GM21447 (cell line): ENCODE data around the gene NGDN.
"Not testable (repeated sequence)": the region's sequence is repeated elsewhere in the genome, so short reads cannot be mapped to it uniquely, and the experiment has no call there.

Experiments used
- ATAC-seq: cut with Tn5 transposase; IDR thresholded peaks from one replicate; pipeline ENCODE4 v1.9.1; 2021; ENCODE audit not compliant: unreplicated experiment

NGDN gene

DNA sequence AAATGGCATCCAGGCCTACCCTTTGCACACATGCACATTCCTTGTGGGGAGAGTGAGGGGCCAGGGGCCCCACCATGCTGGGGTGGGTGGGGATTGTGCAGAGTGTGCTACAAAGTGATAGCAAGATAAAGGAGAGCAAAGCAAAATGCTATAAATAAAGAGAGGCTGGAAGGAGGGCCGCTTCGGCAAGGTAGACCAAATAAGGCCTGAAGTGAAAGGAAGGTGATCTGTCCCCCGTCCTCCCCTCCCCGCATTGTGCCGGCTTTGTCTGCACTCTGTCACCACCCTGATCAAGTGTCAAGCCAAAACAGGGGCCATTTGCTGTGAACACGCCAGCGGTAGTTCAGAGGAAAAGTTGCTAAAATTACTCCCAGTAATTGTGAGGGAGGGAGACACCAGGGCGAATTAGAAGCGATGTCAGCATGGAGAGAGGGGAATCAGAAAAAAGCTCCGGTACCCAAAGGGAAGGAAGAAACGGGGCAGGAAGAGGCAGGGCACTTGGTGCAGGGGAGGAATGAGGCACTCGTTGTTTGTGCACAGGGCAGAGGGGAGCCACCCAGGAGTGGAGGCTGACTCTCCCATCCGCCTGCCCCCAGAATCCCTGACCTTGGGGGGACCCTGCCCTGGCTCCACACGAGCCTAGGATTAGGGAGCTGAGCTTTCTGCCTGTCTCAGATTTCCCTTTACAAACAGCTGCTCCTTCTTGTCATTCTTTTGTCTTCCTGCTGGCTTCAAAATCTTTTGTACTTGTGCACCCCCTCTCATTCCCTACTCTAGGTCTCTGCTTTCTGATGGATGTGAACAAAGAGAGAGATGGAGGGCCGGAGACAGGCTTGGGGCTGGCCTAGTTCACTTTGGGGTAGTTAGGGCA lies 31.2 kb upstream of the NGDN start:
- no peak for ATAC-seq

DNA sequence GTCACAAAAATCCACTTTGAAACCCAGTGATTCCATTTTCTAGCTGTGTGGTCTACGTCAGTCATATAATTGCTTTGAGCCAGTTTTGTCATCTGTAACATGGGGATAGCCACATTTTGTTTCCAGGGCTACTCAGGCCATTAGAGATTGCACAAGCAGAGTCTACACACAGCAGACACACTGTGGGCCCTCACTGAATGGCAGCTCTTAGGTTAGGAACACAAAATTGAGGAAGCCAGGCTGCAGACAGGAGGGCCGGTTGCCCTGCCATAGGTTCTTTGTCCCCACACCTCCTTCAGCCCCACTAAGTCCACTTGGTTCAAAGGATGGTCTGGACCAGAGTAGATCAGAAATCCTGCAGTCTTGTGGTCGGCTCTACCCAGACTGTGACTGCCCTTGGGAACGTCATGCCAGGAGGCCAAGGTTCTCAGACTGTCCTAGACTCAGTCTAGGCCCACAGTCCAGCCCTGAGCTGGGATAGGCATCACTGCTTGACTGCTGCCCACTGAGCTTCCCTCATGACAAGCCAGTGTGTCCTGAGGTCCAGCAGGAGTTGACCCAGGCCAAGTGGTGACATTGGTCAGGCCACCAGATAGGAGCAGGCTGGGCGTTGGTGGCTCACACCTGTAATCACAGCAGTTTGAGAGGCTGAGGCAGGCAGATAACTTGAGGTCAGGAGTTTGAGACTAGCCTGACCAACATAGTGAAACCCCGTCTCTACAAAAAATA lies 30.2 kb upstream of the NGDN start:
- ATAC-seq = no peak

DNA sequence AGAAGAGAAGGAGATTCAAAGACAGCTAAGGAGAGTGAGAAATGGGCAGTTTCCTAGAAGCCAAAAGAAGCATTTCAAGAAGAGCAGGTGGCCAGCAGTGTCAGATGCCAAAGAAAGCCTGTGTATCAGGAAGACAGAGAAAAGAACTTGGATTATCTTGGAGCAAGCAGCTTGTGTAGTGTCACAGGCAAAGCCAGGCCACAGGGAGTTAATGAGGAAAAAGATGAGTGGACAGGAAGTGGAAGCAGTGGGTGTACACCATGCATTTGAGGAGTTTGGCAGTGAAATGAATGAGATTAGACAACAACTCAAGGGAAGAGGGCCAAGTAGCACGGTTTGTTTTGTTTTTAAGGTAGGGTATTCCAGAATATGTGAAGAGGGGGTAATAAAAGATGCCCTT lies 28.4 kb upstream of the NGDN start:
- no peak for ATAC-seq

DNA sequence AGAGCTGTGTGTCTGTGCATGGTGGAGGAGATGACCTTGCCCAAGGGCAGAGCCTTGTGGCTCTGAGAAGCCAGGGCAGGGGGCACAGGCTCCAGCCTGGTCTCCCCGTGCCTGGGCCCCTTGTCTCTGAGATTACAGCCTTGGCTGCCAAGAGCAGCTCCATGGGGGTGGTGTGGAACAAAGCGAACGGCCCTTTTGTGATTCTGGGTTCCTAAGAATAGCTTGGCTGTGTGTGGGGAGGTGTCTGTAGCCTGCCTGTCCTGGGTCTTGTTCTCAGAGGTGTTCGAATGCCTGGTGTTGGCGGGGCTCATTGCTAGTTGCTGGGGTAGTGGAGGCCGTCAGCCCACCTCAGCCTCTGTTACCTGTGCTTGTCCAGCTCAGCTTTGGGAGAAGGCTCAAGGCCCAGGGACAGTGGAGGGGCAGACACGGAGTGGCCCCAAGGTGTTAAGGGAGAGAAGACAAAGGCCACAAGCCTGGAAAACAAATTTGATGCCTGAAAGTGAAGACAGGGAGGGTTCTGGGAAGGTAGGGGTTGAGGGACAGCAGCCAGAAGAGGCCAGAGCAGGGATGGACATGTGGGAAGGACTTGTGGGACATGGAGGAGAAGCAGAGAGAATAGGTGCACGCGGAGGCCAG lies 26.7 kb upstream of the NGDN start:
- ATAC-seq = no peak

DNA sequence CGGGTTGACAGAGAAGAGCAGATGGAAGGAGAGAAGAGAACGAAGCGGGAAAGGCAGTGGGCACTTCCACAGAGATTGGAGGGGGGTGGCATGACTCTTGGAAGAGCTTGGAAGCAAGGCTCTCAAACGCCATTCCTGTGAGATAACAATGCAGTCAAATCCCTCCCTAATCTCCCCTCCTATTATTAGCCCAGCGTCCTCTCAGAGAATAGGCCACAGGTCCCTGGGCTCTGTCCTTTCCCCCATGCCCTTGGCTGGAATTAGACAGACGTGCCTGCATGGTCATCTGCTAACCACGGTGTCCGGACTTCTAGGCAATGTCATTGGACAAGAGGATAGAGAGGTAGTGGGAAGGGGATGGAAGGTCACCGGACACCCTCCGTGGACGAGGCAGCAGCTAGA lies 26.1 kb upstream of the NGDN start:
- no peak for ATAC-seq

DNA sequence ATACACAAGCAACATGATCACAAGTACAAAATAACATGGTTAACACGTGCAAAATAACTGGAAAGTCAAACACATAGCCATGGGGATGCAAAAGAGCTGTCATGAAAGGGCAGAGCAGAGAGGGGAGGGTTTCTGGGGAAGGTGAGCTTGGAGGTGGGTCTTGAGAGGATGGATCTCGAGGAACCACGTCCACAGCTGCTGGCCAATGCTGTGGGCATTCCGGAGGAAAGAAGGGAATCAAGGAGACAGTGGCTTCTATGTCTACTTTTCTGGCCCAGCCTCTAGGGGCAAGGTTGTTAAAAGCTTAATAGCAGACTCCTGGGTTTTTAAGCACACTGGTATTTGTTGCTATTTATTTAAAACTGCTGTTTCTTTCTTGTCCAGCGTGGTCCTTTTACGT lies 25.6 kb upstream of the NGDN start:
- no peak for ATAC-seq

DNA sequence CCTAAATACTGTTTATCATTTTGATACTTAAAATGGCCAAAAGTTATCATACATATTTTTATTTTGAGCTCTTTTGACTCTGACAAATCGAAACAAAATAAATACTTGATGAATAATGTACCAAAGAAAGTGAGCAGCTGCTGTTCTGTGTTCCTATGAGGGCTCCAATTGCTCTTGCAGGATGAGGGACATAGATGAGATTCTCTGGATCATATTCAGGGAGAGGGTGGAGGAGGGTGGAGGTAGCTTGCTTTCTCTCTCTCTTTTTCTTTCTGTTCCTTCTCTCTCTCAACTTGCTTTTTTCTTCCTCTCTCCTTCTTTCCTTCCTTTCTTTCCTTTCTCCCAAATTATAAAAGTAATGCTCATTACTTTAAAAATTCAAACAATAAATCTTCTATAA lies 25.2 kb upstream of the NGDN start:
- ATAC-seq = no peak

DNA sequence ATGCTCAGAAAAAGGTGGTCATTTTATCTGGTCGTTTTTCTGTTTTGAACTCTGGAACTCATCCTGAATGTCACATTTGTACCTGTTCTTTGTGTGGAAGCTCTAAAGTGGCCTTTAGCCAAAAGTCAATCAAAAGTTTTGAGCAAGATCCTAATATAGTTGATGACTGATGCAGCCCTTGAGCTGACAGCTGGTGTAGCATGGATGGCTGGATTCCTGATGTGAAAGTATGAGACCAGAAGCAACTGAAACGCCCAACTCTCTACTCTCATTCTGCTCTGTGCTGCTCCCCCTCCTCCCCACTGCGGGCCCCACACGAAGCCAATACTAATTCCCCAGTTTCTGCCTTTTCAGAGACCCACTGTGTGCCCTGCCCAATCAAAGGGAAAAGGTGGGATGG lies 23.7 kb upstream of the NGDN start:
- no peak for ATAC-seq

DNA sequence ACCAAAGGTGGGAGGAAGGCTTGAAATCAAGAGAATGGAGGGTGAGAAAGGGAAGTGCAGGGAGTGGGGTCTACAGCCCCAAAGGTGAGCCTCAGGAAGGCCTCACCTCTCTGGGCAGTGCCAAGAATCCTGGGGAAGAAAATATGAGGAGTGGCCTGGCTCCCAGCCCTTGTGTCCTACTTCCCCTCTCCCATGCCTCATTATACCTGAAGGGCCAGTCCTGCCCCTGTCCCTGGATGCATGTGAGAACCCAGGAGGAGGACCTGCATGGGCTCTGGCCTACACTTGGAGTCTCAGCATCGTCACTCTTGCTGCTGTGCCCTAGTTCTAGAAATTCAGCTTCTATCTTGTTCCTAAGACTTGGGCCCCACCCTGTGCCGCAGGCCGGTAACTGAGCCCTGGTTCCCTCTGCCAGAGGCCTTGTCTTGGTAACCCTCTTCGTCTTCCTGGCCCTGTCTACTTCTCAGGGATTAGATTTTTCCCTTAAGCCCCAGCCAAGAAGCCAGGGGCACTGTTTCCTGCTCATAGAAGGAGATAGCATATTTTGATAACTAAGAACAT lies 23.1 kb upstream of the NGDN start:
- no peak for ATAC-seq

DNA sequence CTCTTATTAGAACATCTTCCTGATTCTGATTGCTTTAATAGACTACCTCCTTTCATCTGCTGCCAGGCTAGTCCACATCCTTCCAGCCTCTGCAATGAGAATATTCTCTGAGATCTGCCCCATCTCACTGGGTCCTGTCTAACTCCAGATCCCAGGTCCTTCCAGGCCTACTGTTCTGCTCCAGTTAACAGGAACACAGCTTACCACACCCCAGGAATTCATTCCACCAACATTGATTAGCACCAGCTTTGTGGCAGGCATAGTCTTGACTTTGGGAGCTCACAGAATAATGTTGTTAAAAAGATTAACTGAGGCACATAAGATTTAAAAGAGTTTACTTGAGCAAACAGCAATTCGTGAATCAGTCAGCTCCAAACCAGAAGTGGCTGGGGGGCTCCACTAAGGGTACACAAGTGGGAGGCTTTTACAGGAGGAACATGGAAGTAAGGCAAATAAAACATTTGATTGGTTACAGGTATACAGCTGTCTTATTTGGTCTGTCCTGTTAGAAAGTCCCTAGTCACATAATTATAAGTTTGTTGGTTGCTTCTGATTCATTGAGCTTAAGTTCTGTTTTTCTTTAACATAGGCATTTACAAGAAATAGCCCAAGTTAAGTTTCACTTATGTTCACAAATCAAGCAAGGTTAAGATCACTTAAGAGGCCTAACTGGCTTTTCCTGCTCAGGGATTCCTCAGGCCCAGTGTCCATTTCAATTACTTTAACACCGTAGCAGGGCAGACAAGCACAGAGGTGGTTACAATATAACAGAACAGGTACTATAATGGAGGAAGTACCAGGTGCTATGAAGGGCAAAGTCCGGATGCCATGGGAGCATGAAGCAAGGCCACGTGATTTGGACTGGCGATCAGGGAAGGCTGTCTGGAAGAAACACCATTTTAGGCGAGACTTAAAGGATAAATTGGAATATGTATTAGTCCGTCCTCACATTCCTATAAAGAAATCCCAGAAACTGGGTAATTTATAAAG lies 21.8 kb upstream of the NGDN start:
- ATAC-seq = no peak

DNA sequence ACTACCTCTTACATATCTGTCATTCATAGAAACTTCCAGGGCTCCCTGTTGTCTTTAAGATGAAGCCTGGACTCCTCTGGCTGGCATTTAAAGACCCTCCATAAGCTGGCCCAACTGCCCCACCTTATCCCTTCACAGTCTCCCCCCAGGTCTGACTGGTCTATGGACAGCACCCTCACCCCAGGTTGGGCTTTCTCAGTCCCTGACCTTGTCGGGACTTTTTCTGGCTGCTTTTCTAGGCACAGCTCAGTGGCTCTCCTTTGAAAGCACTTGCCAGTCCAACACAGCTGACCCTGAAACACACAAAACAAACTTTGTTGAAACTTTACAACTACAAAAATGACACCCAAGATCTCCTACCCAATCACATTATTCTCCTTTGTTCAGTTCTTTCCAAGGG lies 20.2 kb upstream of the NGDN start:
- no peak for ATAC-seq

DNA sequence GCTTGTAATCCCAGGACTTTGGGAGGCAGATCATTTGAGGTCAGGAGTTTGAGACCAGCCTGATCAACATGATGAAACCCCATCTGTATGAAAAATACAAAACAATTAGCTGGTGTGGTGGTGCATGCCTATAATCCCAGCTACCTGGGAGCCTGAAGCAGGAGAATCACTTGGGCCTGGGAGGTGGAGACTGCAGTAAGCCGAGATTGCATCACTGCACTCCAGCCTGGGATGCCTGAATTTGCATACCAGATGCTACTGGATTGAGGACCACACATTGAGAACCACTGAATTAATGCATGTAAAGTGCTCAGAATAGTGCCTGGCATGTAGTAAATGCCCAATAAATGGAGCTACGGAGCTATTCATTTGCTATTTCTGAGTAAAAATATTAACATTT lies 19.1 kb upstream of the NGDN start:
- no peak for ATAC-seq

DNA sequence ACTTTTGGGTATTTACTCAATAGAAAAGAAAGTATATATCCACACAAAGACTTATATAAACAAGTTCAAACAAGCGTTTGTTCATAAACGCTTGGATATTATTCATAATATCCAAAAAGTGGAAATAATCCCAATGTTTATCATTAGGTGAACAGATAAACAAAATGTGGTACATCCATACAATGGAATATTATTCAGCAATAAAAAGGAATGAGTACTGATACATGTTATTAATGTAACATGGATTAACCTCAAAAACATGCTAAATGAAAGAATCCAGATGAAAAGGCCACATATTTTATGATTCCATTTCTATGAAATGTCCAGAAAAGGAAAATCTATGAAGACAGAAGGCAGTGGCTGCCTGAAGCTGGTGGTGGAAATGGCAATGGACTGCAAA lies 17.3 kb upstream of the NGDN start:
- ATAC-seq = no peak

DNA sequence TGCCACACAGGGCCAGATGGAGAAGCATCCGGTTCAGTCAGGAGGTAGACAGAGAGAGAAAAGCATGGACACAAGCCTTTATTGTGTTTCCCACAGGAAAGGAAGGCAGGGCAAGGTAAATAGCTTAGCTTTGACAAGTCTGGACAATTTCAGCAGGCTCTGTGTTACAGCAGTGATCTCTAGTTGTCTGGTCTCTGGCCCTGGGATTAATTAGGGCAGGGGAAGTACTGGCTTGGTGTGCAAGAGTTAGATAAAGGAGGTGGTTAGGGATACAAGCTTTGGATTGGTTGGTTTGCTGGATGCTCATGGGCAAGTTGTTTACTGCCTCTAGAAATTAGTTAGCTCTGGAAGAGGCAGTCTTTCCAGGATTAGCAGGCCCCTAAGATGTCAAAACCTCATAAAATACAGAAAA lies 15.1 kb upstream of the NGDN start:
- no peak for ATAC-seq

DNA sequence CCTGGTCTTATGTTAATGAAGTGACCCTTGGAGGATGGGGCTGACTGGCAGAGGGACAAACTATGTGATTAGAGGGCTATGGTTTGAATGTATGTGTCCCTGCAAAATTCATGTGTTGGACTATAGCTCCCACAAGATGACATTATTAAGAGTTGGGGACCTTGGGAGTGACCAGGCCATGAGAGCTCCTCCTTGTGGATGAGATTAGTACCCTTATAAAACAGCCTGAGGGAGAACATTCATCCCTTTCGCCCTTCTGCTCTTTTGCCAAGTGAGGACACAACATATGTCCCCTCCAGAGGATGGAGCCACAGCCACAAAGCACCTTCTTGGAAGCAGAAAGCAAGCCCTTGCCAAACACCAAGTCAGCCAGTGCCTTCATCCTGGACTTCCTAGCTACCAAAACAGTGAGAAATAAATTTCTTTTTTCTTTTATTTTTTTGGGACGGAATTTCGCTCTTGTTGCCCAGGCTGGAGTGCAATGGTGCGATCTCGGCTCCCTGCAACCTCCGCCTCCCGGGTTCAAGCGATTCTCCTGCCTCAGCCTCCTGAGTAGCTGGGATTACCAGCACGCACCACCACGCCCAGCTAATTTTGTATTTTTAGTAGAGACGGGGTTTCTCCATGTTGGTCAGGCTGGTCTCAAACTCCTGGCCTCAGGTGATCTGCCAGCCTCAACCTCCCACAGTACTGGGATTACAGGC lies 12.5 kb upstream of the NGDN start:
- ATAC-seq = not testable (repeated sequence)

DNA sequence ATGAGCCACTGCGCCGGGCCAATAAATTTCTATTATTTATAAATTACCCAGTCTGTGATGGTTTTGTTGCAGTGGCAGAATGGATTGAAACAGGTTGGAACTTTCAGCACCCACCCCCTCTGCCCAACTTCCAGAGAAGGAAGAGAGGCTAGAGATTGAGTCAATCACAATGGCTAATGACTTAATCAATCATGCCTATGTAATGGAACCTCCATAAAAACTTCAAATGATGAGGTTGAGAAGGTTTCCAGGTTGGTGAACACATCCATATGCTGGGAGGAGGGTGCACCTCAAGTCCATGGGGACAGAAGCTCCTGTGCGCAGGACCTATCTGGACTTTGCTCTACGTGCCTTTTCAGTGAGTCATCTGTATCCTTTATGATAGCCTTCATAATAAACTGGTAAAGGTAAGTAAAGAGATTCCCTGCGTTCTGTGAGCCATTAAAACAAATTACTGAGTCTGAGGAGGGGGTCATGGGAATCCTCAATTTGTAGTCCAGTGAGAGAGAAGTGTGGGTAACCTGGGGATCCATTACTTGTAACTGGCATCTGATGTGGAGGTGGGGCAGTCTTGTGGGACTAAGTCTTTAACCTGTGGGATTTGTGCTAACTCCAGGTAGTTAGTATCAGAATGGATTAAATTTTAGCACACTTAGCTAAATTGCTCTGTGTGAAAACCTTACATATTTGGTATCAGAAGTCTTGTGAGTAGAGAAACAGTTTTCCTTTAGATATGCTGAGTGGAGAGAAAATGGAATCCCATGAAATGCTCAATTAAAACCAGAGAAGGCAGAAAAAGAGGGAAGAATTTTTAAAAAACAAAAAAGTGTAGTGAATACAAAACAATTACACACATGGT lies 11.7 kb upstream of the NGDN start:
- ATAC-seq = no peak

DNA sequence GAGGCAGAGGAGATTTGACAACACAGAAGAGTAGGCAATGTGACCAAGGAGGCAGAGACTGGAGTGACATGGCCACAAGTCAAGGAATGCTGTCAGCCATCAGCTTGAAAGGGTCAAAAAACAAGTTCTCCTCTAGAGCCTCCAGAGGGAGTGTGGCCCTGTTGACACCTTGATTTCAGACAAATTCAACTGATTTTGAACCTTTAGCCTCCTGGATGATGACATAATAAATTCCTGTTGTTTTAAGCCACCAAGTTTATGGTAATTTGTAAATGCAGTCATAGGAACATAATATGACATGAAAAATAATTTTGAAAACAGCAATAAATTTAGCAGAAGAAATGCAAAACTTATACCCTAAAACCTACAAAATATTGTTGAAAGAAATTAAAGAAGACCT lies 8.5 kb upstream of the NGDN start:
- no peak for ATAC-seq

DNA sequence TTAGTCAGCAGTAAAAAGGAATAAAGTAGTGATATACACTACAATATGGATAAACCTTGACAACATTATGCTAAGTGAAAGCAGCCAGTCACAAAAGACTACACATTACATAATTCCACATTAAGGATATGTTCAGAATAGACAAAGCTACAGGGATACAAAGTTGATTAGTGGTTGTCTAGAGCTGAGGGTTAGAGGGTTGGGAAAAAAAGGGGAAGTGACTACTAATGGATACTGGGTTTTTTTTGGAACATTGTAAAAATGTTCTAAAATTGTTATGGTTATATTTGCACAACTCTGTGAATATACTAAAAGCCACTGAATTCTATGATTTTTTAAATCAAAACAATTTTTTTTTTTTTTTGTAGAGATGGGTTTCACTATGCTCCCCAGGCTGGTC lies 4.8 kb upstream of the NGDN start:
- ATAC-seq = no peak

DNA sequence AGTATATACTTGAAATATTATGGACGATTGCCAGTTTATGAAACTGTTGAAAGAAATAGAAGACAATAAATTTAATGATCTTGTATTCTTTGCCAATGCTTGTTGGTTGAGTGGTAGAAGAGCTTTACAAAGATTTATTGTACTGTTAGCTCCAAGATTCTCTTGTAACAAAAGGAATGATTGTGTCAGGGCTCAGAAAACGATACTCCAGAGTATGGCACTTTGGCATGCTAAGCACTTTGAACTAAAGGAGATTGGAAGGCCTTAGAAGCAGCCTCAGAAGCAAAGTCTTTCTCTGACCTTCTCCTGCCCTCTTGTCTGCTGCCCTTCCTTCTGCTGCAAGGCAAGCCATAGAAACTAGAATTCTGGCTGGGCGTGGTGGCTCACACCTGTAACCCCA lies 4.2 kb upstream of the NGDN start:
- ATAC-seq = no peak
